ENCODE results near the gene PIP5K1B.

GRCh38 chr9:68707801-68708488, 2.9 kb downstream of the PIP5K1B start:
- TF ChIP-seq POLR2A (IDR thresholded peaks at IDR 0.05): no peak
- no peak for TF ChIP-seq CTCF (IDR thresholded peaks at IDR 0.05)

Measured in uterus (tissue), 2 donors.